ENCODE data around the gene PDSS1.

GRCh38 chr10:26711324-26711723 is 13.8 kb downstream of the PDSS1 start:
- TF ChIP-seq CTCF (IDR thresholded peaks at IDR 0.05) (no peak), POLR2AphosphoS5 (IDR thresholded peaks at IDR 0.05) (no peak)
